Endothelial cell of coronary artery (primary cell): ENCODE results near the gene ATP5MC3. TPM values are rescaled to one million over a fixed set of nuclear protein-coding genes. Genes with fewer than 3 reads are reported as not detected.

Experiments
- total RNA-seq: library from RNA; depleted of rRNA; stranded (reverse); fragments of >200 nt; gene quantifications from 2 replicates; pipeline ENCODE4 v1.2.3, GENCODE V29; 2014

The ATP5MC3 gene
- 80.9 and 100 TPM in 2 replicates for total RNA-seq

DNA sequence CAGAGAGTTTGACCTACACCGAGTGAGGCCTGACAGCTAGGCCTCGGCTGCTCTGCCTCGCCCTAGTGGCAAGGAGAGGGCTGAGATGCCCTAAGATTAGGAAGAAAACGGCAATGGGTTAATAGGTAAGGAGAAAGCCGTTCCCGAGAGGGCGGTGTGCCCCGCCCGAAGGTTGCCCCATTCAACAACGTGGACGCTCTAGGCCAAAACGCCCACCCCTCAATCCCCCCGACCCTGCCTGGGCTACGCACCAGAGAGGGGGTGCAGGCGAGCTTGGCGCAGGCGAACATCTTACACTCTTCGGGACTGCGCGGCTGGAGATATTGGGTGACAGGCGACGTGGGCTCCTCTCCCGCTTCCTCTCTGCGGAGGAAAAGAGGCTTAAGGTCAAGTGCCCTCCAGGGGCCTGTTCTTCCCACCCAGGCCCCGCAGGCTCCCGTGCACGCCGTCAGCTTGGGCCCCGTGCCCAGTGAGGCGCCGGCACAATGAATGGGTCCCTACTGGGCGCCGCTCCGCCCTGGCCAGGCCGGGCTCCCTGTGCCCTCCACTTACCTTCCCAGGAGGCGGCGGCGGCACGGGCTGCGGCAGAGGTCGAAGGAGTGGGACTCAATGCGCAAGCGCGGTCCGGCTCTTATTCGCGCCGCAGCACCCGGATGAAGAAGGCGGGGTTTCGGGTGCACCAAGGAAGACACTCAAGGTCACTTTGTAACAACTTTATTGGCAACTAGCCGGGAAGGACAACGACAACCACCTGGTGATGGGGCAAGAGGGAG is at the start of gene ATP5MC3:
Gene ATP5MC3, minus strand, starts transcription at position 607 of the 773 bp plus-strand sequence. Its CDS starts 317 bp downstream, at position 290.

DNA sequence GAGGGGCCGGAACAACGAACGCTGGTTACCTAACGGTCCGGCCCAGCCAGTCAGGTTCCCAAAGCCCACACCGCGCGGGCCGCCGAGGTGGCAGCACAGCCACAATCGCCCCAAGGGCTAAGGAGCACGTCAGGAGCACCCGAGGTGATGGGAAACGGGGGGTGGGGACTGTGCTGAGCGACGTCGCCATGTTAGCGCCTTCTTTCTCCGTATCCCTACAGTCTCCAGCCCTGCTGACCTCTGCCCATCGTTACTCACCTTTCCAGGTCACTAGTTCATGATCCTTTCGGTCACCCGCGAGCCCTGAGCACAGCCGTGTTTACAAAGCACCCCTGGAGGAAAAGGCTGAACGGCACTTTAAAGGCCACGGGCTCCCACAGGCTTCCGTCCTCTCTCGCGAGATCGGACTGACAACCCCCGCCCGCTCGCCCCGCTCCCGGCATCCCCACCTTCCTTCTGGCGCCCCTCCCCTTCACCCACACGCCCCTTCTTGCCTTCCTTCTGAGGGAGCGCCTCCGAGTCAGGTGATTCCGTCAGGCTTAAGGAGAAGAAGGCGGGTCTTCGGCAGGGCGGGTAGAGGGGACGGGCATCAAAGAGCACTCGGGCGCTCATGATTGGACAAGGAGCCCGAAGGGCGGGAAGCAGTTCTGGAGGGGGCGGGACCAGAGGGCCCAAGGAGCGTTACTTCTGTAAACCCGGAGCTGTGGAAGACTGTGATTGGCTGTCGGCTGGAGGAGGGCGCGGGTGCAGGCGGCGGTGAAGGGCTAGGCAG is 13.5 kb downstream of the ATP5MC3 start, which contains the start of gene ATF2:
Gene ATF2, minus strand, starts transcription at position 412 of the 772 bp plus-strand sequence. CDS start 31,760 bp downstream, outside the sequence.

Other genes with a start within 250 kb of the ATP5MC3 start
- gene CHN1, start 176.3 kb downstream of the ATP5MC3 start, total RNA-seq = 14.5 and 18.4 TPM in 2 replicates
- 36.2 and 42.7 TPM in 2 replicates for gene ATF2, start 13.5 kb downstream of the ATP5MC3 start, total RNA-seq